GM04503 (cell line): ENCODE measurements around the gene CYP2E1.
"Not testable (repeated sequence)": the region's sequence is repeated elsewhere in the genome, so short reads cannot be mapped to it uniquely, and the experiment has no call there.

Experiments used
- DNase-seq: peaks from one replicate; pipeline ENCODE4 v3.0.0-alpha.2; 2012; ENCODE audit warnings: low read depth

The CYP2E1 gene

GRCh38 chr10:133526957-133527588, at the start of gene CYP2E1:
Gene CYP2E1 (plus strand): TSS chr10:133527363. CDS start chr10:133527396, 33 bp downstream.
- DNase-seq: no peak

DNA sequence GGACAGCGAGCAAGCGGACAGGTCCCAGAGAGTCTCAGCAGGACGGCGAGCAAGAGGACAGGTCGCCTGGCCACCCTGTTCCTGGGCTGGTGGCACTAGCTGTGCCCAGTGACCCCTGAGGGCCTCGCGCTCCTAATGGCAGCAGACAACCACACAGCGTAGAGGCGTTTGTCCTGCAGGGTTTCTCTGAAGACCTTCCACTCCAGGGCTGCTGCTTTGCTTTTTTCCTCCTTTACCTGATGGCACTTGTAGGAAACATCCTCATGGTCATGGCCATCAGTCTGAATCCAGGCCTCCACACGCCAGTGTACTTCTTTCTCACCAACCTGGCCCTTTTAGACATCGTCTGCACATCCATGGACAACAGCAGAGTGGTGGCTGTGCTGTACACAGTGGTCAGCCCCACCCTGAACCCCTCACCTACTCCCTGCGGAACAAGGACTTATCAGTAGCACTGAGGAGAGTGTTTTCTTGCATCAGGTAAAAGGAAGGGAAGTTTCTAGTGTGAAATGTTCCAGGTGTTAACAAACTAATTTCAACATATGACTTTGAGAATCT, 46.0 kb upstream of the CYP2E1 start:
- no peak for DNase-seq

- no peak for DNase-seq
Observed at GRCh38 chr10:133481657-133482056, 45.5 kb upstream of the CYP2E1 start.

GRCh38 chr10:133484818-133485217, 42.3 kb upstream of the CYP2E1 start:
- DNase-seq: no peak

GRCh38 chr10:133487085-133487484, 40.1 kb upstream of the CYP2E1 start:
- DNase-seq: no peak

DNA sequence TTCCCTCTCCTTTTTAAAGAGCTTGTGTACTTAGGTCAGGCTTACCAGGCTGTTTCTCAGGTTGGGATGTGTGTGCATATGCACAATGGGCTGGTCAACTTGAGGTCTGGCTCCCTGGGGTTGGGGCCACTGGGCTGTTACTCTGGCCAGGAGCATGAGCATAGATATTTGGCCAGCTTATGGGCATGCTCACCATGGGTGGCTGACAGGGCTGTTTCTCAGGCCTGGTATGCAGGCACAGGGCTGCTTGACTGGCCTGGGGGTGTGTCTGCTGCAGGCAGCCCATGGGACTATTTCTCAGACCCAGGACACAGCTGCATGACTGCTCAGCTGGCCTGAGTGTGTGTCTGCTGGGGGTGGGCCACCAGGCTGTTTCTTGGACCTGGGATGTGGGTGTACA, 38.8 kb upstream of the CYP2E1 start:
- no peak for DNase-seq

GRCh38 chr10:133489816-133490588, 37.2 kb upstream of the CYP2E1 start:
- no peak for DNase-seq

DNA sequence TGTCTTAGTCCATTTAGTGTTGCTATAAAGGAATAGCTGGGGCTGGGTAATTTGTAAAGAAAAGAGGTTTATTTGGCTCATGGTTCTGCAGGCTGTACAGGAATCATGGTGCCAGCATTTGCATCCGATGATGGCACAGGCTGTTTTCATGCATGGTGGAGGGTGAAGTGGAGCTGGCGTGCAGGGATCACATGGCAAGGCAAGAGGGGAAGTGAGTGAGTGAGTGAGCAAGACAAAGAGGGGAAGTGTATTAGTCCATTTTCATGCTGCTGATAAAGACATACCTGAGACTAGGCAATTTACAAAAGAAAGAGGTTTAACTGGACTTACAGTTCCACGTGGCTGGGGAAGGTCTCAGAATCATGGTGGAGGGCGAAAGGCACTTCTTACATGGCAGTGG, 33.6 kb upstream of the CYP2E1 start:
- DNase-seq: not testable (repeated sequence)

DNA sequence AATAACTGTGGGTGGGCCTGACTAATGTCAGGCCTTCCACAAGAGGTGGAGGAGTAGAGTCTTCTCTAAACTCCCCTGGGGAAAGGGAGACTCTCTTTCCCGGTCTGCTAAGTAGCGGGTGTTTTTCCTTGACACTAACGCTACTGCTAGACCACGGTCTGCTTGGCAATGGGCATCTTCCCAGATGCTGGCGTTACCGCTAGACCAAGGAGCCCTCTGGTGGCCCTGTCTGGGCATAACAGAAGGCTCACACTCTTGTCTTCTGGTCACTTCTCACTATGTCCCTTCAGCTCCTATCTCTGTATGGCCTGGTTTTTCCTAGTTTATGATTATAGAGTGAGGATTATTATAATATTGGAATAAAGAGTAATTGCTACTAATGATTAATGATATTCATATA, 29.8 kb upstream of the CYP2E1 start:
- not testable (repeated sequence) for DNase-seq

- DNase-seq: not testable (repeated sequence)
Observed at GRCh38 chr10:133499176-133499575, 28.0 kb upstream of the CYP2E1 start.

DNA sequence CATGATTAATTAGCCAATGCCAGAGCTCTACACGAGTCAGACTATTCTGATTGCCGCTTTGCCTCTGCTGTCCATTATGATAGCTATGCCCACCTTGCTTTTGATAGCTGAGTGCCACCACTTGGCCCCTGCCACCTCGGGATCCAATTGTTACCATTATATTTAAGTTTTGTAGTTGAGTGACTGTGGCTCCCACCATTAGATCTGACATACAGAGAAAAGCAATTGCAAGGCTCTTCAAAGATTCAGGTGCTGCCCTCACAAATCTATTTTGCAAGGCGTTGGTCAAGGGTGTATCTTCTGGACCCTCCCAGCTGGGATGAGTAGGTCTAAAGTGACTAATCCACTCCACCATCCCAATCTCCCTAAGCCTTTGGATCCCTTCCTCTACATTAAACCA, 26.3 kb upstream of the CYP2E1 start:
- DNase-seq: not testable (repeated sequence)

DNA sequence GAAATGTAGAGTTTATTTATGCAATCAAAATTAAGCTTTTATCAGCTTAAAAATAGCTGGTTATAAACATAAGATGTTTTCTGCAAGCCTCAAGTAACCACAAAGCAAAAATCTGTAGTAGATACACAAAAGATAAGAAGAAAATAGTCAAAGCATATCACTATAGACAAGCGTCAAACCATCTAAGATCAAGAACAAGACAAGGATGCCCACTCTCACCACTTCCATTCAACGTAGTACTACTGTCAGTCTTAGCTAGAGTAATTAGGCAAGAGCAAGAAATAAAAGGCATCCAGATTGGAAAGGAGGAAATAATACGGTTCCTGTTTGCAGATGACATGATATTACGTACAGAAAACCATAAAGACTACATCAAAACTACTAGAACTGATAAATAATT, 17.5 kb upstream of the CYP2E1 start:
- DNase-seq: no peak

DNA sequence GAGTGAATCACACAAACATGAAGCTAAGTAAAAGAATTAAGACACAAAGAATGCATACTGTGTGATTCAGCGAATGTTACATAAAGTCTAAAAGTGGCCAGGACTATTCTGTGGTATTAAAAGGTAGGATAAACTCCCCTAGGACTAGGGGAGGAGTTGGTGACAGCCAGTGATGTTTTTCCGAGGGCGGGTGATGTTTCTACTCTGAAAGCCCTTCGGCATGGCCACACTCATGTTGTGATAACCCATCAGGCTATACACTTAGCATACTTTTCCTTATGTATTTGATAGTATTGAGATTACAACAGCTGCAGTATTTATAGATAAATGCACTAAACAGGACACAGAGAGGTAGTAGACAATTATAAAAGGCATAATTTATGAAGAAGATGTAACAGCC, 15.8 kb upstream of the CYP2E1 start:
- no peak for DNase-seq

GRCh38 chr10:133511907-133512528, 15.1 kb upstream of the CYP2E1 start:
- DNase-seq: no peak

- no peak for DNase-seq
Observed at GRCh38 chr10:133515471-133515870, 11.7 kb upstream of the CYP2E1 start.

GRCh38 chr10:133516057-133516456, 11.1 kb upstream of the CYP2E1 start:
- DNase-seq: no peak

- DNase-seq: not testable (repeated sequence)
Observed at GRCh38 chr10:133518517-133518916, 8.6 kb upstream of the CYP2E1 start.

- DNase-seq: no peak
Observed at GRCh38 chr10:133520193-133520738, 6.9 kb upstream of the CYP2E1 start.

DNA sequence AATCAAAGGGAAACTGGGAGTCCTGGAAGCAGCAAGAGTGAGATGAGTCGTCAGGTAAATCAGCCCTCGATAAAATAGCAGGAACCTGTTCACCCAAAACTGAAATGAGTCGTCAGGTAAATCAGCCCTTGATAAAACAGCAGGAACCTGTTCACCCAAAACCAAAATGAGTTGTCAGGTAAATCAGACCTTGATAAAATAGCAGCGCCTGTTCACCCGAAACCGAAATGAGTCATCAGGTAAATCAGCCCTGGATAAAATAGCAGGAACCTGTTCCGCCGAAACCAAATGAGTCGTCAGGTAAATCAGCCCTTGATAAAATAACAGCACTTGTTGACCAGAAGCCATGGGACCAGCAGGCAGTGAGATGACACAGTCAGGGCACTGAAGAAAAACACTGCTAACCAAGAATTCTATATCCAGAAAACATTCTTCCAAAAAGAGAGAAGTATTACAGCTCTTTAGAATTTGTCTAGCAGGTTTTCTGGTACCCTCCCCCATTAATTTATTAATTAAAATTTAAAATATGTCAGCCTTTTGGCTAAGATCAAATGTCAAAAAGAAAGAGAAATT, 3.4 kb upstream of the CYP2E1 start:
- DNase-seq: no peak

DNA sequence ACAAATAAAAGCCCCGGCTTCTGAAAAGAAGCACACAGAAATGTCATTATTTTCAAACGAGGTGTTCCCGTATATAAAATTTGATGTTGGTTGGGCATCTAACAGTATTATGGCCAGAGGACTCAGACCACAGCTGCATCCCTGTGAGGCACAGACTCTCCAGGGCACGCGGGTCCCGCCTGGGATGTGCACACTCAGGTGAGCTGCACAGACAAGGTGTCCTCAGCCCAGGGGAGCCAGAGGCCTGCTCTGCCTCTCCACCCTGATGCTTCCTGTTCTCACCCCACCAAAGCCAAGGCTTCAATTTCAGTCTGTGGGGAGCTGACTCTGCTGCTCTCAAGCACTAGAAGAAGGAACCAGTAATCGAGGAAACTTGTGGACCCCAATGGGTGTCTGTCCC, 1.7 kb upstream of the CYP2E1 start:
- DNase-seq: no peak

- no peak for DNase-seq
Observed at GRCh38 chr10:133527771-133528271, 658 bp downstream of the CYP2E1 start.

- DNase-seq: no peak
Observed at GRCh38 chr10:133528296-133528844, 1.2 kb downstream of the CYP2E1 start.
